Activated B cell treated with CpG ODN at 0.5 μM for 24 hours (primary cell): ENCODE results near the gene PPP2R3A. TPM values are rescaled to one million over a fixed set of nuclear protein-coding genes. Genes with fewer than 3 reads are reported as not detected.

Experiments used
- ATAC-seq: fragments of 200-7000 bp; cut with Tn5 transposase; one replicate; pipeline ENCODE4 v1.10.0; 2021; ENCODE audit warnings: low read depth, mild to moderate bottlenecking, moderate library complexity
- CTCF ChIA-PET: fragments of 350-600 bp; sonication (Branson Sonifier 250); formaldehyde crosslinking; loops from one replicate; lab custom pipeline; 2021; ENCODE audit warnings: antibody characterized with exemption; lab: Charles Lee
- POLR2A ChIA-PET: fragments of 350-600 bp; sonication (Branson Sonifier 250); formaldehyde crosslinking; loops from one replicate; lab custom pipeline; 2021; ENCODE audit warnings: antibody characterized with exemption; lab: Charles Lee
- DNase-seq: peaks from one replicate; pipeline ENCODE4 v3.0.0; 2022
- H3K27ac Mint-ChIP-seq: one replicate; pipeline ENCODE4 v1.8.0; 2020; ENCODE audit warnings: mixed read lengths
- H3K27me3 Mint-ChIP-seq: one replicate; pipeline ENCODE4 v1.8.0; 2021; ENCODE audit warnings: mixed read lengths
- H3K36me3 Mint-ChIP-seq: one replicate; pipeline ENCODE4 v1.8.0; 2021; ENCODE audit warnings: low read depth, mixed read lengths
- H3K4me1 Mint-ChIP-seq: one replicate; pipeline ENCODE4 v1.8.0; 2021; ENCODE audit warnings: mixed read lengths
- H3K4me3 Mint-ChIP-seq: one replicate; pipeline ENCODE4 v1.8.0; 2020; ENCODE audit warnings: mild to moderate bottlenecking, mixed read lengths
- H3K9me3 Mint-ChIP-seq: one replicate; pipeline ENCODE4 v1.8.0; 2020; ENCODE audit warnings: mixed read lengths
- CTCF ChIP-seq: fragments of 200-600 bp; IDR thresholded peaks from one replicate; pipeline ENCODE4 v1.8.0; 2022; ENCODE audit warnings: antibody characterized with exemption, mild to moderate bottlenecking
- intact Hi-C: fragments of 100-400 bp; cut with micrococcal nuclease; formaldehyde crosslinking; loops from one replicate; pipeline ENCODE4 v1.15.1; 2024
- total RNA-seq: library from RNA; stranded (reverse); gene quantifications from 2 replicates; pipeline ENCODE4 v1.2.3, GENCODE V29; 2022

The PPP2R3A gene
- total RNA-seq, 1 donor from 2014 or later = 0.11 TPM

GRCh38 chr3:136068708-136069107 lies 103.2 kb downstream of the PPP2R3A start:
- no peaks in the 10 kb centered on the region for H3K4me1 Mint-ChIP-seq
- ChIA-PET CTCF (interaction anchor here (0.6 to 4.2 kb wide), 2 partner anchors 930 to 945 kb away, joined by 4 to 28 read pairs; no protein-coding TSS in a partner anchor), POLR2A (no interaction called here)
- no peak for TF ChIP-seq CTCF
- no peaks in the 10 kb centered on the region for H3K36me3 Mint-ChIP-seq
- H3K27ac Mint-ChIP-seq = no peak overlapping the region
- DNase-seq (no peak), ATAC-seq (no peak)
- no peak overlapping the region for H3K4me3 Mint-ChIP-seq
- peaks cover 3% of the 10 kb centered on the region for H3K27me3 Mint-ChIP-seq
- H3K9me3 Mint-ChIP-seq = no peaks in the 10 kb centered on the region
- intact Hi-C loops = no loop called here

GRCh38 chr3:136069933-136070332 lies 104.4 kb downstream of the PPP2R3A start:
- peaks cover 3% of the 10 kb centered on the region for H3K27me3 Mint-ChIP-seq
- no peak for DNase-seq
- intact Hi-C loops = no loop called here
- no peaks in the 10 kb centered on the region for H3K9me3 Mint-ChIP-seq
- TF ChIP-seq CTCF = no peak
- no peak for ATAC-seq
- H3K27ac Mint-ChIP-seq = no peak overlapping the region
- ChIA-PET CTCF (interaction anchor here (4.2 kb wide), 1 partner anchor 944 kb away, joined by 28 read pairs; no protein-coding TSS in a partner anchor), POLR2A (no interaction called here)
- H3K36me3 Mint-ChIP-seq = no peaks in the 10 kb centered on the region
- no peaks in the 10 kb centered on the region for H3K4me1 Mint-ChIP-seq
- no peak overlapping the region for H3K4me3 Mint-ChIP-seq

- POLR2A ChIA-PET = no interaction called here
- no peak overlapping the region for H3K4me3 Mint-ChIP-seq
- ATAC-seq = no peak
Measured at GRCh38 chr3:136070334-136070733, 104.8 kb downstream of the PPP2R3A start.

GRCh38 chr3:136070953-136071949 lies 105.7 kb downstream of the PPP2R3A start:
- no peak overlapping the region for H3K27ac Mint-ChIP-seq

More at GRCh38 chr3:136070334-136070733, 104.8 kb downstream of the PPP2R3A start:
- intact Hi-C loops = no loop called here
- Mint-ChIP-seq H3K36me3 (no peaks in the 10 kb centered on the region), H3K27ac (no peak overlapping the region), H3K4me1 (peaks cover under 1% of the 10 kb centered on the region), H3K9me3 (no peaks in the 10 kb centered on the region), H3K27me3 (peaks cover 3% of the 10 kb centered on the region)
- CTCF ChIA-PET = interaction anchor here (4.2 kb wide), 1 partner anchor 943 kb away, joined by 28 read pairs; no protein-coding TSS in a partner anchor
- no peak for DNase-seq
- no peak for TF ChIP-seq CTCF

More at GRCh38 chr3:136070953-136071949, 105.7 kb downstream of the PPP2R3A start:
- CTCF ChIA-PET = interaction anchor here (0.6 to 4.2 kb wide), 4 partner anchors 681 to 1872 kb away, joined by 3 to 28 read pairs (median 3); partner anchors contain the start of gene STAG1
- Mint-ChIP-seq H3K4me1 (peaks cover 2% of the 10 kb centered on the region), H3K9me3 (no peaks in the 10 kb centered on the region), H3K27me3 (peaks cover 3% of the 10 kb centered on the region), H3K4me3 (no peak overlapping the region), H3K36me3 (no peaks in the 10 kb centered on the region)
- intact Hi-C loops = no loop called here
- DNase-seq (no peak), ATAC-seq (no peak)
- POLR2A ChIA-PET = interaction anchor here (0.8 kb wide), 1 partner anchor 943 kb away, joined by 3 read pairs; no protein-coding TSS in a partner anchor
- TF ChIP-seq CTCF = no peak
